ENCODE measurements around the gene WAC.

Gene WAC

GRCh38 chr10:28541717-28542365 lies 8.9 kb downstream of the WAC start:
- ChIA-PET POLR2A (no interaction called here), CTCF (interaction anchor here (0.7 to 0.8 kb wide), 2 partner anchors 15 to 148 kb away, joined by 3 read pairs; no protein-coding TSS in a partner anchor)
- DNase-seq (ENCODE audit: low read depth, low spot score) = no peak
- H3K4me3 ChIP-seq (ENCODE audit: low read depth, low read length) = no peak overlapping the region
- no peak for TF ChIP-seq CTCF (IDR thresholded peaks at IDR 0.05; ENCODE audit: insufficient read depth, low read length, missing control alignments)

- ChIA-PET CTCF (no interaction called here), POLR2A (no interaction called here)
- no peak for DNase-seq (ENCODE audit: low read depth, low spot score)
- TF ChIP-seq CTCF (IDR thresholded peaks at IDR 0.05; ENCODE audit: insufficient read depth, low read length, missing control alignments) = no peak
- H3K4me3 ChIP-seq (ENCODE audit: low read depth, low read length) = no peak overlapping the region
These were observed 9.8 kb downstream of the WAC start for GRCh38 chr10:28542728-28543127.

GRCh38 chr10:28544058-28544457 lies 11.1 kb downstream of the WAC start:
- H3K4me3 ChIP-seq (ENCODE audit: low read depth, low read length) = no peak overlapping the region
- no peak for TF ChIP-seq CTCF (IDR thresholded peaks at IDR 0.05; ENCODE audit: insufficient read depth, low read length, missing control alignments)
- ChIA-PET POLR2A (no interaction called here), CTCF (interaction anchor here (1.4 kb wide), 1 partner anchor 15 kb away, joined by 5 read pairs; no protein-coding TSS in a partner anchor)
- DNase-seq (ENCODE audit: low read depth, low spot score) = no peak

- POLR2A ChIA-PET = no interaction called here
- no peak overlapping the region for H3K4me3 ChIP-seq (ENCODE audit: low read depth, low read length)
- CTCF ChIA-PET = interaction anchor here (0.6 to 2.3 kb wide), 3 partner anchors 8 to 64 kb away, joined by 3 to 10 read pairs (median 3); no protein-coding TSS in a partner anchor
- no peak for TF ChIP-seq CTCF (IDR thresholded peaks at IDR 0.05; ENCODE audit: insufficient read depth, low read length, missing control alignments)
- DNase-seq (ENCODE audit: low read depth, low spot score) = no peak
These were observed 13.2 kb downstream of the WAC start for GRCh38 chr10:28545967-28546644.

- CTCF ChIA-PET = interaction anchor here (1.2 kb wide), 1 partner anchor 13 kb away, joined by 3 read pairs; no protein-coding TSS in a partner anchor
These were observed 16.0 kb downstream of the WAC start for GRCh38 chr10:28548781-28549498.

More at GRCh38 chr10:28548781-28549498, 16.0 kb downstream of the WAC start:
- TF ChIP-seq CTCF (IDR thresholded peaks at IDR 0.05; ENCODE audit: insufficient read depth, low read length, missing control alignments) = no peak
- POLR2A ChIA-PET = no interaction called here
- no peak for DNase-seq (ENCODE audit: low read depth, low spot score)
- no peak overlapping the region for H3K4me3 ChIP-seq (ENCODE audit: low read depth, low read length)

All from AG04449 (cell line).